GM23248 (cell line): ENCODE measurements around the gene SNTG2. TPM values are rescaled to one million over a fixed set of nuclear protein-coding genes. Genes with fewer than 3 reads are reported as not detected.
"Not testable (repeated sequence)": the region's sequence is repeated elsewhere in the genome, so short reads cannot be mapped to it uniquely, and the experiment has no call there.

ENCODE experiments used
- DNase-seq: peaks from one replicate; pipeline ENCODE4 v3.0.0-alpha.2; 2015
- H2AFZ ChIP-seq: fragments of 200-600 bp; sonication (generic); 2 replicates; pipeline ENCODE4 v1.6.1; 2016; ENCODE audit warnings: antibody characterized with exemption
- H3F3A ChIP-seq: fragments of 200-600 bp; sonication (generic); 2 replicates; pipeline ENCODE4 v1.6.1; 2016; ENCODE audit warnings: mild to moderate bottlenecking, antibody characterized with exemption, mixed run types; ENCODE audit not compliant: insufficient read depth
- H3K27ac ChIP-seq: fragments of 200-600 bp; sonication (generic); 2 replicates; pipeline ENCODE4 v1.5.1; 2016; ENCODE audit warnings: mild to moderate bottlenecking
- H3K27me3 ChIP-seq: fragments of 200-600 bp; sonication (generic); replicated peaks from 2 replicates; pipeline ENCODE4 v1.6.1; 2016; ENCODE audit warnings: mild to moderate bottlenecking; ENCODE audit not compliant: insufficient read depth
- H3K36me3 ChIP-seq: fragments of 200-600 bp; sonication (generic); 2 replicates; pipeline ENCODE4 v1.6.1; 2016; ENCODE audit warnings: low read depth, mild to moderate bottlenecking
- H3K4me1 ChIP-seq: fragments of 200-600 bp; sonication (generic); 2 replicates; pipeline ENCODE4 v1.6.1; 2016; ENCODE audit warnings: mild to moderate bottlenecking; ENCODE audit not compliant: insufficient read depth
- H3K4me2 ChIP-seq: fragments of 200-600 bp; sonication (generic); one replicate; pipeline ENCODE4 v1.6.1; 2016; ENCODE audit warnings: mild to moderate bottlenecking; ENCODE audit not compliant: unreplicated experiment
- H3K4me3 ChIP-seq: fragments of 200-600 bp; sonication (generic); 2 replicates; pipeline ENCODE4 v1.5.1; 2016; ENCODE audit warnings: mild to moderate bottlenecking
- H3K79me2 ChIP-seq: fragments of 200-600 bp; sonication (generic); 2 replicates; pipeline ENCODE4 v1.6.1; 2016; ENCODE audit warnings: mild to moderate bottlenecking; ENCODE audit not compliant: insufficient read depth
- H3K9ac ChIP-seq: fragments of 200-600 bp; sonication (generic); 2 replicates; pipeline ENCODE4 v1.6.1; 2016; ENCODE audit warnings: mild to moderate bottlenecking
- H3K9me2 ChIP-seq: fragments of 200-600 bp; sonication (generic); 2 replicates; pipeline ENCODE4 v1.6.1; 2016; ENCODE audit warnings: mixed run types, mild to moderate bottlenecking, moderate library complexity; ENCODE audit not compliant: insufficient read depth
- H3K9me3 ChIP-seq: fragments of 200-600 bp; sonication (generic); one replicate; pipeline ENCODE4 v1.6.1; 2017; ENCODE audit warnings: low read depth
- H4K20me1 ChIP-seq: fragments of 200-600 bp; sonication (generic); 2 replicates; pipeline ENCODE4 v1.6.0; 2016; ENCODE audit not compliant: insufficient read depth
- EZH2 ChIP-seq: fragments of 200-600 bp; sonication (generic); IDR thresholded peaks from 2 replicates; pipeline ENCODE4 v1.6.1; 2018; ENCODE audit warnings: antibody characterized with exemption, mild to moderate bottlenecking; ENCODE audit not compliant: insufficient read depth, poor library complexity, severe bottlenecking
- EZH2phosphoT487 ChIP-seq: fragments of 200-600 bp; sonication (generic); IDR thresholded peaks from 2 replicates; pipeline ENCODE4 v1.6.1; 2018; ENCODE audit warnings: antibody characterized with exemption, moderate library complexity, mild to moderate bottlenecking, low read depth; ENCODE audit not compliant: insufficient read depth
- WGBS, 2 experiments: methylation state at CpG; one replicate each; pipeline ENCODE4 v1.1.6; 2015 to 2017; ENCODE audit warnings: low lambda C conversion rate in 2 of 2, low coverage in 1 of 2; ENCODE audit errors: missing lambda C conversion rate in 2 of 2; 5-methylcytosine and 5-hydroxymethylcytosine counted together
- in situ Hi-C: fragments of 300-500 bp; cut with MboI; formaldehyde crosslinking; loops from 2 replicates; pipeline ENCODE4 v1.15.0; 2020
- polyA plus RNA-seq: library from polyadenylated mRNA; unstranded; fragments of >200 nt; fragmentation: Nextera tagmentation; extraction: Ambion mirVana; gene quantifications from 2 replicates; pipeline ENCODE4 v1.2.1, GENCODE V29; 2016
- total RNA-seq: library from RNA; depleted of rRNA; stranded (reverse); fragments of >200 nt; shearing (Covaris generic); gene quantifications from 2 replicates; pipeline ENCODE4 v1.2.3, GENCODE V29; 2014

Gene SNTG2
- total and polyA plus RNA-seq, 2 experiments from 2014 or later, result not detected

GRCh38 chr2:1381644-1382043 is 431.0 kb downstream of the SNTG2 start:
- 34 to 35% methylated on average over 3 of the region's 3 CpGs for WGBS, 2 experiments
- no peaks in the 10 kb centered on the region for H3K36me3 ChIP-seq
- in situ Hi-C loops, result no loop called here

DNA sequence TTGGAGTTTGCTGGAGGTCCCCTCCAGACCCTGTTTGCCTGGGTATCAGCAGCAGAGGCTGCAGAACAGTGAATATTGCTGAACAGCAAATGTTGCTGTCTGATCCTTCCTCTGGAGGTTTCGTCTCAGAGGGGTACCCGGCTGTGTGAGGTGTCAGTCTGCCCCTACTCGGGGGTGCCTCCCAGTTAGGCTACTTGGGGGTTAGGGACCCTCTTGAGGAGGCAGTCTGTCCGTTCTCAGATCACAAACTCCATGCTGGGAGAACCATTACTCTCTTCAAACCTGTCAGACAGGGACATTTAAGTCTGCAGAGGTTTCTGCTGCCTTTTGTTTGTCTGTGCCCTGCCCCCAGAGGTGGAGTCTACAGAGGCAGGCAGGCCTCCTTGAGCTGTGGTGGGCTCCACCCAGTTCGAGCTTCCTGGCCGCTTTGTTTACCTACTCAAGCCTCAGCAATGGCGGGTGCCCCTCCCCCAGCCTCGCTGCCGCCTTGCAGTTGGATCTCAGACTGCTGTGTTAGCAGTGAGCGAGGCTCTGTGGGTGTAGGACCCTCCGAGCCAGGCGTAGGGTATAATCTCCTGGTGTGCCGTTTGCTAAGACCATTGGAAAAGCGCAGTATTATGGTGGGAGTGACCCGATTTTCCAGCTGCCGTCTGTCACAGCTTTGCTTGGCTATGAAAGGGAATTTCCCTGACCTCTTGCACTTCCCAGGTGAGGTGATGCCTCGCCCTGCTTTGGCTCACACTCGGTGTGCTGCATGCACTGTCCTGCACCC is 437.5 kb downstream of the SNTG2 start:
- H3K4me3 ChIP-seq, DNase-seq, H3K27ac ChIP-seq, H3F3A ChIP-seq, H4K20me1 ChIP-seq, H2AFZ ChIP-seq, H3K4me2 ChIP-seq, H3K27me3 ChIP-seq, H3K9ac ChIP-seq, H3K9me3 ChIP-seq, H3K4me1 ChIP-seq, in situ Hi-C loops, H3K79me2 ChIP-seq, H3K36me3 ChIP-seq, H3K9me2 ChIP-seq: not testable (repeated sequence)
- 26 to 32% methylated on average over 18 of the region's 18 CpGs for WGBS, 2 experiments

More at GRCh38 chr2:1381644-1382043, 431.0 kb downstream of the SNTG2 start:
- no peaks in the 10 kb centered on the region for H4K20me1 ChIP-seq
- TF ChIP-seq EZH2phosphoT487 (no peak), EZH2 (no peak)
- H3F3A ChIP-seq, result no peaks in the 10 kb centered on the region
- H3K4me2 ChIP-seq, result no peak overlapping the region
- H3K27me3 ChIP-seq, result no peaks in the 10 kb centered on the region
- no peak overlapping the region for H2AFZ ChIP-seq
- no peaks in the 10 kb centered on the region for H3K9me3 ChIP-seq
- H3K9me2 ChIP-seq, result no peaks in the 10 kb centered on the region
- no peaks in the 10 kb centered on the region for H3K79me2 ChIP-seq
- no peaks in the 10 kb centered on the region for H3K4me1 ChIP-seq
- H3K4me3 ChIP-seq, result no peak overlapping the region
- no peak overlapping the region for H3K27ac ChIP-seq
- H3K9ac ChIP-seq, result no peak overlapping the region
- no peak for DNase-seq

- H3K9me3 ChIP-seq, H3K9me2 ChIP-seq, DNase-seq, H3K36me3 ChIP-seq, H3K79me2 ChIP-seq, in situ Hi-C loops, H3F3A ChIP-seq, H3K4me1 ChIP-seq, H3K9ac ChIP-seq, H3K4me2 ChIP-seq, H3K27ac ChIP-seq, H3K27me3 ChIP-seq, H4K20me1 ChIP-seq, H3K4me3 ChIP-seq, H2AFZ ChIP-seq: not testable (repeated sequence)
- 9 to 20% methylated on average over 6 of the region's 6 CpGs for WGBS, 2 experiments
Observed at GRCh38 chr2:1390118-1390517, 439.5 kb downstream of the SNTG2 start.

DNA sequence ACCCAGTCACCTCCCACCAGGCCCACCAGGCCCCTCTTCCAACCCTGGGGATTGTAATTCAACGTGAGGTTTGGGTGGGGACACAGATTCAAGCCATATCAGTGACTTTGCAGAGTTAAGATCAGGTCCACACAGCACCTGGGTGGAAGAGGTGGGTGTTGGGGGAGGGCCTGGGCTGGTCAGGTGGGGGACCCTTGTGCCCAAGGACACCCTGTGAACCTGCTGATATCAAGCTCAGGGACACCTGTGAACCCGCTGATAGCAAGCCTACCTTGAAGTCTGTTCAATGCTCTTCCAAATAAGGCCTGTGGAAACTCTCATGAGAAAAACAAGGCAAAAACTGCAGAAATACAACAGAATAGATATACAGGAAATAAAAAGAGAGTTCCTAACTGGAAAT is 442.7 kb downstream of the SNTG2 start:
- Histone ChIP-seq H3K9ac (no peak overlapping the region), H3K79me2 (no peaks in the 10 kb centered on the region), H3F3A (no peaks in the 10 kb centered on the region), H3K9me3 (no peaks in the 10 kb centered on the region), H3K9me2 (no peaks in the 10 kb centered on the region), H3K4me2 (no peak overlapping the region), H2AFZ (no peak overlapping the region), H3K4me1 (no peaks in the 10 kb centered on the region), H3K36me3 (no peaks in the 10 kb centered on the region), H3K4me3 (no peak overlapping the region), H3K27ac (no peak overlapping the region), H3K27me3 (no peaks in the 10 kb centered on the region), H4K20me1 (no peaks in the 10 kb centered on the region)
- WGBS, 2 experiments, result 9 to 24% methylated on average over 2 of the region's 2 CpGs
- in situ Hi-C loops, result no loop called here
- TF ChIP-seq EZH2 (no peak), EZH2phosphoT487 (no peak)
- DNase-seq, result no peak
